ENCODE data around the gene SPPL2C.

The SPPL2C gene

GRCh38 chr17:45844695-45845375 lies at the start of gene SPPL2C:
SPPL2C (plus strand) TSS chr17:45844881; CDS start chr17:45844907, 26 bp downstream.
- DNase-seq, result no peak

- DNase-seq, result no peak
Measured at GRCh38 chr17:45800816-45801215, 43.9 kb upstream of the SPPL2C start.

GRCh38 chr17:45801421-45801820 lies 43.3 kb upstream of the SPPL2C start:
- no peak for DNase-seq

GRCh38 chr17:45808845-45809244 lies 35.8 kb upstream of the SPPL2C start:
- DNase-seq, result no peak

- DNase-seq, result no peak
Measured at GRCh38 chr17:45809499-45809898, 35.2 kb upstream of the SPPL2C start.

GRCh38 chr17:45812102-45812501 lies 32.6 kb upstream of the SPPL2C start:
- DNase-seq, result no peak

- no peak for DNase-seq
Measured at GRCh38 chr17:45813048-45813725, 31.5 kb upstream of the SPPL2C start.

GRCh38 chr17:45814622-45815606 lies 29.8 kb upstream of the SPPL2C start:
- DNase-seq, result no peak

GRCh38 chr17:45815752-45816151 lies 28.9 kb upstream of the SPPL2C start:
- no peak for DNase-seq

- DNase-seq, result no peak
Measured at GRCh38 chr17:45818041-45818440, 26.6 kb upstream of the SPPL2C start.

GRCh38 chr17:45818699-45819098 lies 26.0 kb upstream of the SPPL2C start:
- no peak for DNase-seq

GRCh38 chr17:45819632-45820031 lies 25.0 kb upstream of the SPPL2C start:
- DNase-seq, result no peak

- DNase-seq, result no peak
Measured at GRCh38 chr17:45820052-45820780, 24.5 kb upstream of the SPPL2C start.

- no peak for DNase-seq
Measured at GRCh38 chr17:45821147-45821546, 23.5 kb upstream of the SPPL2C start.

GRCh38 chr17:45823598-45823997 lies 21.1 kb upstream of the SPPL2C start:
- DNase-seq, result no peak

GRCh38 chr17:45824475-45824874 lies 20.2 kb upstream of the SPPL2C start:
- no peak for DNase-seq

GRCh38 chr17:45824901-45825492 lies 19.7 kb upstream of the SPPL2C start:
- DNase-seq, result no peak

GRCh38 chr17:45825792-45826191 lies 18.9 kb upstream of the SPPL2C start:
- no peak for DNase-seq

- DNase-seq, result no peak
Measured at GRCh38 chr17:45826919-45827588, 17.6 kb upstream of the SPPL2C start.

- no peak for DNase-seq
Measured at GRCh38 chr17:45828171-45828570, 16.5 kb upstream of the SPPL2C start.

- no peak for DNase-seq
Measured at GRCh38 chr17:45828582-45829133, 16.0 kb upstream of the SPPL2C start.
